Measurements from ENCODE around the gene PALM.
"Not testable (repeated sequence)": the region's sequence is repeated elsewhere in the genome, so short reads cannot be mapped to it uniquely, and the experiment has no call there.

The PALM gene

DNA sequence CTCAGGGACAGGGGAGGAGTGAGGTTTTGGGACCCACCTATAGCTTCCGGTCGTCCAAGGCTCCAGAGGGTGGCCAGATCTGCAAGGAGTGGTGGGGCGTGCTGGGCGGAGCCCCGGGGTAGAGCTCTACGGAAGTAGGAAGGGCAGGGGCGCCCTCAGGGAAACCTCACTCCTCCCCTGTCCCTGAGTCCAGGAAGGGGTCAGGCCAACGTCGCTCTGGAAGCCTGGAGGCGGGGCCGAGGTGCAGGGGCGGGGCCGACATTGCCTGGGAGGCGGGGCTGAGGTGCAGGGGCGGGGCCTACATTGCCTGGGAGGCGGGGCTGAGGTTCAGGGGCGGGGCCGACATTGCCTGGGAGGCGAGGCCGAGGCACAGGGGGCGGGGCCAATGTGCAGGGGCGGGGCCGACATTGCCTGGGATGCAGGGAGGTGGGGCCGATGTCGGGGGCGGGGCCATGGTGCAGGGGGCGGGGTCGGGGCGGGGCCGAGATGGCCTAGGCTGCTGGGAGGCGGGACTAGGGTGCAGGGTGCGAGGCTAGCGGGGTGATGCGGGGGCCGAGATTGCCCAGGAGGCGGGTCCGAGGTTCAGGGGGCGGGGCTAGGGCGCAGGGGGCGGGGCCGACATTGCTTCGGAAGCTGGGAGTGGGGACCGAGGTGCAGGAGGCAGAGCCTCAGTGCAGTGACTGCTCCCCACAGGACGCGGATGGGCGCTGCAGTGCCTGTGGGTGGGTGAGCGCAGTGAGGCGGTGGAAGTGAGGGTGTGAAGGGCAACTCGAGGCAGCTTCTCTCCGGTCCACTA, 4.9 kb upstream of the PALM start:
- FAIRE-seq: no peak
- DNase-seq (ENCODE audit: low spot score): peak; percentile 41

DNA sequence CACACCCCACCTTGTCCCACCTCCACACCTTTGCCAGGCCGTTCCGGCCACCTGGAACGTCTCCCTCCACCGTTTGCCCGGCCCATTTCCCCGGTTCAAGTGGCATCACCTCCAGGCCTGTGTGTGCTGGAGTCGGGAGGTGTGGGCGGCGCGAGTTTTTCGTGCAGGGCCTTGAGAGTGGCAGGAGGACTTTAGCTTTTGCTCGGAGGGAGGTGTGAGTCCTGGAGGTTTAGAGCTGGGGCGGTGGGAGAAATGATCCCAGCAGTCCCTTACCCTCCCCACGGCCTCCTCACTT, 4.3 kb upstream of the PALM start:
- DNase-seq (ENCODE audit: low spot score) (no peak), FAIRE-seq (no peak)

DNA sequence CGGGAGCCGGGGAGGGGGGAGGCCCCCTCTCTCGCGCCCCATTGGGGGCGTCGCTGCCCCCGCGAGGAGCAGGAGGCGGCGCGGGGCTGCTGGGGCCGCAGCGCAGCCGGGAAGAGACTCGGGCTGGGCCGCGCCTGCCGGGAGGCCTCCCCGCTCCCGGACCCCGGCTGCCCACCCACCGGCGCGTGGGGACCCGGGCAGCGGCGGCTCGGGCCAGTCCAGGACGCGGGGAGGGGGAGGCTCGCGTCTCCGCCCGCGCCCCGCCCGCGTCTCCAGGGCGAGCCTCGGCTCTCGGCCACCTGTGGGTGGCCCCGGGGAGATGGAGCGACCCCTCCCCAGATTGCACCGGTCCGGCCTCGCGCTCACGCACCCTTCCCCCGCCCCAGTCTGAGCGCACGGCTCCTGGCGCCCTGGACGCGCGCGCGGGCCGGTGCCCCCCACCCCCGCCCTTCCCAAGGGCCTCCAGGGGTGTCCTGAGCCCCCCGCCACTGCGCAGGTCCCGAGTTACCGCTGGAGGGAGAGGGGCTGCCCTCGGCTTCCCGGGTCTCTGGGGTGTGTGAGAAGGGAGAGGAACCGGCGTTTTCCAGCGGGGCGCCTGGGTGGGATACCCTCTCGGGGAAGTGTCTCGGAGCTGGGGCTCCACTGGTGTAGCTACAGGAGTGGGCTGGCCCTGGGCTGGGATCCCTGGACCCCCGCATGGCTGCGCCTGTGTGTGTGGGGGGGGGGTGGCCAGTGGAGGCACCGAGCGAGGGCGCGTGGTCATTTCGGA, 645 bp downstream of the PALM start:
- DNase-seq (ENCODE audit: low spot score): no peak
- FAIRE-seq: no peak

DNA sequence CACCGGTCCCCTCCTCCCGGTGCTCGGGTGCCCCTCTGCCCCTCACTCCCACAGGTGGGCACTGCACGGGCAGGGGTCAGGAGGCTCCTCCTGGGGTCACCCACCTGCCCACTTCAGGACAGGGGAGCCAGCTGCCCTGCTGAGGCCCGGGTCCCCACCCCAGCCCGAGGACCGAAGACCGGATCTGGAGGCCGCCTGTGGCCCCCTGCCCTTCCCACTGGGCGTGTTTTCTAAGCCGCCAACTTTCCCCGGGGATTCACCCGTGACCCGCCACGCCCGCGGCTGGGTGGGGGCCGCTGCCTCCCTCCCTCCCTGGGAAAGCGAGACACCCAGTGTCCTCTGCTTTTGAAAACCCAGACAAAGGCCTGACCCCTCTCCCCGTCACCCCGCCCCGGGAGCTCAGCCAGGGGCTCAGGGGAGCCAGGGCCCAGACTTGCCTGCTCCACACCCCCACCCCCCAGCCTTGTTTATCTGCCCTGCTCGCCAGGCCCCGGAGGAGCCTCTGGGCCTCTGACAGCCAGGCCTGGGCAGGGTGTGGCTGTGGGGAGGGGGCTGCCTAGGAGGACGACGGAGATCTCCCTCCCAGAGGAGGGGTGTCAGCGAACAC, 1.3 kb downstream of the PALM start:
- no peak for FAIRE-seq
- DNase-seq (ENCODE audit: low spot score): no peak

DNA sequence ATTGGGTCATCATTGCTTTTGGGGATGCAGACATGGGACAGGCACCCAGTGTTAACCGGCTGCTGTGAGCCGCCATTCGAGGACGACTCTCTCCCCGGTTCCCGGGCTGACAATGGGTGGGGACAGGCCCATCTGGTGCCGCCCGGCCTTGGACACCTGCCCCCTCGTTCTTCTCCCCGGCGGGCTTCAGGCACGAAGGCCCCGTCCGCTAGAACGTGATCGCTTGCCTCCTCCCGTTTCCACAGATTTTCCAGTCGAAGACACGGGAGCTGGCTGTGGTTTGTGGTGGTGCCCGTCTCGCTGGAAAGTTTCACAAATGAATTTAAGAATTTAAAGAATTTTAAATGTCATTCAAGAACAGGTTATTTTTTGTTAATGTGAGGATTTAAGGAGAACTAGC, 2.0 kb downstream of the PALM start:
- no peak for DNase-seq (ENCODE audit: low spot score)
- FAIRE-seq: no peak

DNA sequence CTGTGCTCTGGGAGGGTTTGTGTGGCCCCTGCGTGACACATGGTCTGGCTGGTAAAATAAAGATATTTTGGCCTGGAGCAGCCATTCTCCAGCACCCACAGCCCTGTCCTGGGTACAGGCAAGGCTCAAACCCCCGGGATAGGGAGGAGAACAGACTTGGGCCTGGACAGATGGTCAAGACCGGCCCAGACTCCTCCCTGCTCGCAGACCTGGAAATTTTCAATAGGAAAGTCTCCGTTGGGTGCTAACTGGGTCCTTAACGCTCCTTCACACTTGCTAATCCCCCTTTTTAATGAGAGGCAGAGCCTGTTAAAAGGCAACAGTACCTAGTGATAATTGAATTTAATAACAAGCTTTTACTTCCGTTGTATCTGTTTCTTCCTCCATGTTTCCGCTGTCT, 2.5 kb downstream of the PALM start:
- no peak for FAIRE-seq
- no peak for DNase-seq (ENCODE audit: low spot score)

DNA sequence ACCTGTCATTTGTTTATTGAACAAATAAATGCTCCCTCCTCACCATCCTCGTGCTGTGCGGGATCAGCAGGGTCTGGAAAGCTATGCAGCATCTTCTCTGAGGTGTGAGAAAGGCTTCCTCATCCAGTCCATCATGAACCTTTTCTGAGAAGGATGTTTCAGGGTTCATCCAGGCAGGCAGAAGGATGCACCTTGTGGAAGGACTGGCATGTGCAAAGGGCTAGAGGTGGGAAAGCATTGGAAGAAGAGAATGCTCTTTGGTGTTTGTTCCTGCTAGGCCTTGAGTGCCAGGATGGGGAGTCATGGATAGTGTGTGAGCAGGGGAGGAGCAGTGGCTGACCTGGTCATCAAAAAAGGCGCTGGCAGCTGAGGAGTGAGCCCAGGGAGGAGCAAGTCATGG, 6.6 kb downstream of the PALM start:
- FAIRE-seq (no peak), DNase-seq (ENCODE audit: low spot score) (no peak)

DNA sequence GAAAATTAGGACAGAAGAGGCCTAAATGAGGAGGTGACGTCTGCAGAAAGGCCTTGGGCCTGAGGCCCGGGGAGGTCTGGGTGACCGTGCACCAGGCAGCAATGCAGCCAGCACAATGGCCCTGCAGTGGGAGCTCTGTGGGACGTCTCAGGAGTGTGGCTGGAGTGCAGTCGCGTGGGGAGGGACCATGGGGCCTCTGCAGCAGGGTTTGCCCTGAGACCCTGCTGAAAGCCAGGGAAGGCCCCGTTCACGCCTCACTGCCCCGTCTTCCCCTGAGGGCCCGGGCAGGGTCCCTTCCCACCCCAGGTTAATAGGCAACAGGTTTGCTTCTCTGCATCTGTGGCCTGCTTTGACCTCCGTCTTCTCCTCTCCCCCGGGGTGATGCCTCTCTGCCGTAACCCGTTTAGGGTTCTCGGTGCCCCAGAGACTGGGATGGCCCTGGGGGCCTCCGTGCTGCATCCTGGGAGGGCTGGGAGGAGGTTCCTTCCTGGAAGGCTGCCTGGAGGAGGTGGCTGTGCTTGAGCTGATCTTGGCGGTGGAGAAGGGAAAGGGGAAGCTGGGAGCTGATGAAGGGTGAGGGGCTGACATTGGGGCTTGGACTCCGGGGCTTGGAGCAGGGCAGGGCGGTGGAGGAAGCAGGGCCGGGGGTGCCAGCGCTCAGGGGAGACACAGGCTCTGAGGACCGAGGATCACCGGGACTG, 9.7 kb downstream of the PALM start:
- no peak for DNase-seq (ENCODE audit: low spot score)
- no peak for FAIRE-seq

DNA sequence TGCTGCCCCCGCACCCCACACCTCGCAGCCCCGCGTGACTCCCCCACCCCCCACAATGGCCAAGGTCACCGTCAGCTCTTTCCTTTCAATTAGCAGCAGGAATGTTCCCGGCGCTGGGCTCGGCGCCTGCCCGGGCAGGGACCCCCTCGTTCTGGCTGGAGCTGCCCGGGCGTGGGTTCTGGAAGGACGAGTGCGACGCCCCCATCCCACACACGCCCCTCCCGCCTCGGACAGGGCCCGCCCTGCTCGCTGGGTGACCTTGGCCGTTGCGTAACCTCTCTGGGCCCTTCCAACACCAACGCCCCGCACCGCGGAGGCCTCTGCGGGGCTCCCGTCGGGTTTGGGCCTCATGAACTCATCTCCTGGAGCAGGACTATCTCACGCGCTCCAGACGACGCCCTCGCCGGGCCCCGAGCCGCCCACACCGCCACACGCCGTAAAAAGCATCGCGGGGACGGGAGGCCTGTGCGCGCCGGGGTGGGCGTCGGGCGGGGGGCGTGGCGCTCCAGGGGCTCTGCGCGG, 10.3 kb downstream of the PALM start:
- FAIRE-seq (no peak), DNase-seq (ENCODE audit: low spot score) (no peak)

DNA sequence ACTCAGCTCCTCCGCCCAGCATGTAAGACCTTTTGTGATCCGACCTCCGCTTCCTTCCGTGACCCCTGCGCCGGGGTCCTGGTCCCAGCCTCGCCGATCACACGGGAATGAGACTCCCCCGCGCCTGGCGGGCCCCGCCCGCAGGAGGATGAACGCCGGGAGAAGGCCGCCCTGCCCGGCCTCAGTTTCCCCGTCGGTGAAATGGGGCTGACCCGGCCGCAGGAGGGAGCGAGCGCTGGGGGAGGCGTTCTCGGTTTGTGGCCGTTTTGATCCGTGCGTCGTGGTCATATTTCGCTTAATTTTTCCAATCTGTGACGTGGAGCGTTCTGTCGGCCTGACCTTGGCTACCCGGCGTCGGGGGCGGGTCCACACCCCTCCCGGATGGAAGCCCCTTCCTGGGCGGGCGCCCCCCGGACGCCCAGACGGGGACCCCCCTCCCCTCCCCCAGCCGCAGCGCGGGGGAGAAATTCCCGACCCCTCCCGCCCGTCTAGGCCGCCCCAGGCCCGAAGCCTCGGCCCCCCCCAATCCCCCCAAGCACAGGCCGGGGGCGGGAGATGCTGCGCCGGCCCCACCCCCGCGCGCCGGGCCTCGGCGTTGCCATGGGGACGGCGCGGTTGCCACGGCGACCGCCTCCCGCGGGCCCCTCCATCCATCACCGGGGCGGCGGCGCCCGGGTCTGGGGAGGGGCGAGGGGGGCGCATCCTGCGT, 11.1 kb downstream of the PALM start:
- DNase-seq (ENCODE audit: low spot score) (no peak), FAIRE-seq (no peak)

DNA sequence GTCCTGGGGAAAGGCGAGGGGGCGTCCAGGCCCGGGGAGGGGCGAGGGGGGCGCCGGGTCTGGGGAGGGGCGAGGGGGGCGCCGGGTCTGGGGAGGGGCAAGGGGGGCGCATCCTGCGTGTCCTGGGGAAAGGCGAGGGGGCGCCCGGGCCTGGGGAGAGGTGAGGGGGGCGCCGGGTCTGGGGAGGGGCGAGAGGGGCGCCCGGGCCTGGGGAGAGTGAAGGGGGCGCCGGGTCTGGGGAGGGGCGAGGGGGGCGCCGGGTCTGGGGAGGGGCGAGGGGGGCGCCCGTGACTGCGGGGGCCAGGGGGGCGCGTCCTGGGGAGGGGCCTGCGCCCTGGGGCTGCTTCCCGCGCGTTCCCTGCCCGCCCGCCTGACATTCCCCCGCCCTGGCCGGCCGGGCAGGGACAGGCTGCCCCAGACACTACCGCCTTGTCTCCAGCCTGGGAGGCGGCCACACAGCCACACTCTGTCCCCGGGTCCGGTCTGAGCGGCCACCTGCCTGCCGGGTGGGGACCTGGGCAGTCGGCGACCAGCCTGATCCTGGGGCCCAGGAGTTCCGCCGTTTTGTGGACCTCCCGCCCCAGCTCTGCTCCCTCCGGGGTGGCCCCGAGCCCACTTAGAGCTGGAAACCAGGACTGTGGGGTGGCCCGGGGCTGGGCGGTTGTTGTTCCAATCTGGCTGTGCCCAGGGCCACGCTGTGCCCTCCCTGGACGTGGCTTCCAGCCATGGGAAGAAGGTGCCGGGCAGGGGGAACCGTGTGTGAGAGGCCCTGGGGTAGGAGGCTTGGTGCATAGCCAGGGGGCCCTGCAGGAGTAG, 11.8 kb downstream of the PALM start:
- DNase-seq (ENCODE audit: low spot score): no peak
- FAIRE-seq: no peak

DNA sequence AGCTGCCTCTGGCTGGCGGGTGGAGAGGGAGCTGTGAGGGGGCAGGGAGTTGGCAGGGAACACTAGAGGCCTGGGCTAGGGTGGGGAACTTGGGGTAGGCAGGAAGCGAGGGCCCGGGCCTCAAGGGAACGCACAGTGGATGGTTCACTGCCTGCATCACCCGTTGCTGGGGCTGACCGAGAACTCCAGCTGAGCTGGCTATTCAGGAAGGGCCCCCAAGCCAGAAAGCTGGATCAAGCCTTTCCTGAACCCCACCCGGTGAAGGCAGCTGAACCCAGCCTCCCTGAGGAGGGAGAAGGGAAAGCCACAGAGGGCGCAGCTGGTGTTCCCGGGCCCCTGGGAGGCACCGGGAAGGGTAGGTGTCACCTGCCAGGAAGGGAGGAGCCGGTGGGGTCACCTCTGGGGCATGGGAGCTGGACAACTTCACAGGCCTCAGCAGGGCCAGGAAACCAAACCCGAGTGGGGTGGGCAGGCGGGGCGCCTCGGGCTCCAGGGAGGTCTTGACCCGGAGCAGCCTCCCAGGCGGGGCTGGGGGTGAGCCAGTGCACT, 13.9 kb downstream of the PALM start:
- DNase-seq (ENCODE audit: low spot score): no peak
- FAIRE-seq: no peak

DNA sequence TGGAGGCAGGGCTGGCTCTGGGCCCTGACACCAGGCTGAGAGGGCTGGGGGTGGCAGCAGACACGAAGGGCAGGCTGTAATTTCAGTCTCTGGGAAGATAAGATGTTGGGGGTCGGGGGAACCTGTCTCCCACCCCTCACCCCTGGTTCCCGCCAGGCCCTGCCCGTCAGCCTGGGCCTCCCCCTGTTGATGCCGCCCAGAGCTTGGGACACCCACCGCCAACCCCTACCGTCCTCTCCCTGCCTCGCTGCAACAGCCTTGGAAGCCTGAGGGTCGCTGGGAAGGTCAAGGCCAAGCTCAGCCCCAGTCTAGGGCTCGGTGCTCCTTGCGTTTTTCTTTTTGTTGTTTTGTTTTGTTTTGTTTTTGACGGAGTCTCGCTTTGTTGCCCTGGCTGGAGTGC, 14.5 kb downstream of the PALM start:
- FAIRE-seq: no peak
- no peak for DNase-seq (ENCODE audit: low spot score)

DNA sequence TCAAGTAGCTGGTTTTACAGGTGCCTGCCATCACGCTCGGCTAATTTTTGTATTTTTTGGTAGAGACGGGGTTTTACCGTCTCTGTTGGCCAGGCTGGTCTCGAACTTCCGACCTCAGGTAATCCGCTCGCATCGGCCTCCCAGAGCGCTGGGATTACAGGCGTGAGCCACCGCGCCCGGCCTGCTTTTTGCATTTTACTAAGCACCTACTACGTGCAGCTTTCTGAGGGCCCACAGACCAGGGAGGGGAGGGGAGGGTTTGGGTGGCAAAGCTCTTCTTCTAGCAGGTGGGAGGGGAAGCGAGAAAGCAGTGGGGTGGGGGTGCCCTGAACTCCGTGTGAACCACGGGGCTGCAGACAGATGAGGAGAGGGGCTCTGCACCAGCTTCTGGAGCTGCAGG, 15.0 kb downstream of the PALM start:
- no peak for DNase-seq (ENCODE audit: low spot score)
- no peak for FAIRE-seq

DNA sequence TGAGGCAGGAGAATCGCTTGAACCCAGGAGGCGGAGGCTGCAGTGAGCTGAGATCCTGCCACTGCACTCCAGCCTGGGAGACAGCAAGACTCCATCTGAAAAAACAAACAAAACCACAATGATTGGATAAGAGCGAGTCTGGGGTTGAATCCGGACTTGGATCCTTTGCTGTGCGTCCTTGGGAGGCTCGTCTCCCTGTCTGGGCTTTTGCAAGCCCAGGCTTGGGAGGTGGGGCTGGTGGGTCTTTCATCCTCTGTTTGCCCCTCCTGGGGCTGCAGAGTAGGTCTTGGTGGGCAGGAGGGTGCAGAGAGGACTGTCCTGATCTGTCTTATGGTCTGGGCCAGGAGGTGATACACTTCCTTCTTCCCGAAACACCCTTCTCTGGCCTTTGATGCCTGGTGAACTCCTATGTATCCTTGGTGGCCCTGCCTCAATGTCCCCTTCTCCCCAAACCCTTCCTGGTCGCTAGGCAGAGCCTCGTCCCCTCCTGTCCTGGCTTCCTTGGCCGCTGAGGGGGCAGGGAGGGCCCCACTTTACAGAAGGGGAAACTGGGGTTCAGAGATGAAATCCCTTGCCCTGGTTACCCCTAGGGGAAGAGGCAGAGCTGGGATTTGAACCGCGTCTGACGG, 16.8 kb downstream of the PALM start:
- DNase-seq (ENCODE audit: low spot score): no peak
- FAIRE-seq: no peak

DNA sequence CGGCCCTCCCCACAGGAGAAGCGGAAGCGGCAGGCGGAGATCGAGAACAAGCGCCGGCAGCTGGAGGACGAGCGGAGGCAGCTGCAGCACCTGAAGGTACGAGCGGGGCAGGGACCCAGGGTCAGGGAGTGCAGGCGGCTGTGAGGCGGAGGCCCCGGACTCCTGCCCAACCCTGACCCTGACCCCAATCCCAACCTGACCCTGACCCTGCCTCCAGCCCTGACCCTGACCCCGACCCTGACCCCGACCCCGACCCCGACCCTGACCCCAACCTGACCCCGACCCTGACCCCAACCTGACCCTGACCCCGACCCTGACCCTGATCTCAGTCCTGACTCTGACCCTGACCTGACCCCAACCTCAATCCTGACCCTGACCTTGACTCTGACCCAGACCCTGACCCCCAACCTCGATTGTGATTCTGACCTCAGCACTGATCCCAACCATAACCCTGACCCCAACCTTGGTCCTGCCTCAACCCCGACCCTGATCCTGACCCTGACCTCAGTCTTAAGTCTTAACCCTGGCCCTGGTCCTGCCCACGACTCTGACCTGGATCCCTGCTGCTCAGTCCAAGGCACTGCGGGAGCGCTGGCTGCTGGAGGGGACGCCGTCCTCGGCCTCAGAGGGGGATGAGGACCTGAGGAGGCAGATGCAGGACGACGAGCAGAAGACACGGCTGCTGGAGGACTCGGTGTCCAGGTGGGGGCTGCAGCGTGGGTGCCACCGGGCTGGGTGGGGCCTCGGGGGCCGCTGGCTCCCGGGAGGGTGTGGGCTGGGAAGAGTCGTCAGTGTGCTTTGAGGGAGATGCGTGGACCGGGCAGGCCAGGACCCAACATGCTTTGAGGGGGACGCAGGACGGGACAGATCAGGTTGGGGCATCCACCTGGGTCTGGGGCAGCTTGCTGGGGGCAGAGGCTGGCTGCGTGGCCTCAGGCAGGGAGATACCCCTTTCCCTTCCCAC, 18.5 kb downstream of the PALM start:
- FAIRE-seq (no peak), DNase-seq (ENCODE audit: low spot score) (no peak)

DNA sequence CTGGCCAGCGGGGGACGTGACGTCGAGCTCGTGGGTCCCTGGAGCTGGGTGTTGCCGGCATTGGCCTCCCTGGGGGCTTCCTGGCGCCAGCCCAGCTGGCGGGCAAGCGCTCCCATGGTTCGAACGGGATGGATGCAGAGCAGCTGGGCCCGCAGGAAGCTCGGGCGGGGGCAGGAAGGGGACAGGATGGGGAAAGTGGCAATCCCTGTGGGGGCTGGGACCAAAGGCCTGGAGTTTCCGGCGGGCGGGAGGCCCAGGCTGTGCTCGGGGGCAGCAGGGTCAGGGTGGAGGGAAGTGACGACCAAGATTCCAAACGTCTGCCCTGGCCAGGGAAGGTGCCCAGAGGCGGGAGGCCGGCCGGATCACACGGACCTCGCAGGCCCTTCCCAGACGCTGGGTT, 19.3 kb downstream of the PALM start:
- DNase-seq (ENCODE audit: low spot score) (no peak), FAIRE-seq (no peak)

DNA sequence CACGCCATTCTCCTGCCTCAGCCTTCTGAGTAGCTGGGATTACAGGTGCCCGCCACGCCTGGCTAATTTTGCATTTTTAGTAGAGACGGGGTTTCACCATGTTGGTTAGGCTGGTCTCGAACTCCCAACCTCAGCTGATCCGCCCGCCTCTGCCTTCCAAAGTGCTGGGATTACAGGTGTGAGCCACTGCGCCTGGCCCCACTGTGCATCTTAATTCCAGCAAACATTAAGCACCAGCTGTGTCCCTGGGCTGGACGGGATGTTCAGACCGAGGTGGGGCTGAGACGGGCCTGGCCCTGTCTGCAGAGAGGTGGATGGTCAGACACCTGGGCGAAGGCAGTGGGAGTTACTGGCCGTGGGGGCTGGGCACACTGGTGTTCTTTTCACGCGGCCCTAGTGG, 20.8 kb downstream of the PALM start:
- DNase-seq (ENCODE audit: low spot score); FAIRE-seq: not testable (repeated sequence)
